ENCODE data around the gene PKHD1.

PKHD1 gene

GRCh38 chr6:51657491-51657890 is 429.9 kb downstream of the PKHD1 start:
- no peaks in the 10 kb centered on the region for H3K27me3 ChIP-seq (ENCODE audit: control insufficient read depth in 1 of 2, insufficient read depth in 2 of 2, low read length in 2 of 2)
- H3K4me3 ChIP-seq (ENCODE audit: low read depth in 1 of 2, low read length in 2 of 2) = no peak overlapping the region
- no peaks in the 10 kb centered on the region for H3K4me1 ChIP-seq (ENCODE audit: control insufficient read depth in 1 of 2, insufficient read depth in 2 of 2, low read length in 2 of 2)
- H3K27ac ChIP-seq (ENCODE audit: low read depth, low read length) = no peak overlapping the region
- no peak overlapping the region for H3K9ac ChIP-seq (ENCODE audit: low read depth in 1 of 2, low read length in 2 of 2)
- no peaks in the 10 kb centered on the region for H3K36me3 ChIP-seq (ENCODE audit: control insufficient read depth in 1 of 2, insufficient read depth in 2 of 2, low read length in 2 of 2)
- no peaks in the 10 kb centered on the region for H3K9me3 ChIP-seq (ENCODE audit: control insufficient read depth in 1 of 2, low read length in 2 of 2)

- Histone ChIP-seq H3K27ac (ENCODE audit: low read depth, low read length) (no peak overlapping the region), H3K4me3 (ENCODE audit: low read depth in 1 of 2, low read length in 2 of 2) (no peak overlapping the region), H3K9ac (ENCODE audit: low read depth in 1 of 2, low read length in 2 of 2) (no peak overlapping the region), H3K4me1 (ENCODE audit: control insufficient read depth in 1 of 2, insufficient read depth in 2 of 2, low read length in 2 of 2) (no peaks in the 10 kb centered on the region), H3K36me3 (ENCODE audit: control insufficient read depth in 1 of 2, insufficient read depth in 2 of 2, low read length in 2 of 2) (no peaks in the 10 kb centered on the region), H3K27me3 (ENCODE audit: control insufficient read depth in 1 of 2, insufficient read depth in 2 of 2, low read length in 2 of 2) (no peaks in the 10 kb centered on the region), H3K9me3 (ENCODE audit: control insufficient read depth in 1 of 2, low read length in 2 of 2) (no peaks in the 10 kb centered on the region)
Measured at GRCh38 chr6:51655517-51655916, 431.9 kb downstream of the PKHD1 start.

GRCh38 chr6:51654647-51655046 is 432.8 kb downstream of the PKHD1 start:
- Histone ChIP-seq H3K9me3 (ENCODE audit: control insufficient read depth in 1 of 2, low read length in 2 of 2) (no peaks in the 10 kb centered on the region), H3K4me1 (ENCODE audit: control insufficient read depth in 1 of 2, insufficient read depth in 2 of 2, low read length in 2 of 2) (no peaks in the 10 kb centered on the region), H3K27me3 (ENCODE audit: control insufficient read depth in 1 of 2, insufficient read depth in 2 of 2, low read length in 2 of 2) (no peaks in the 10 kb centered on the region), H3K4me3 (ENCODE audit: low read depth in 1 of 2, low read length in 2 of 2) (no peak overlapping the region), H3K27ac (ENCODE audit: low read depth, low read length) (no peak overlapping the region), H3K36me3 (ENCODE audit: control insufficient read depth in 1 of 2, insufficient read depth in 2 of 2, low read length in 2 of 2) (no peaks in the 10 kb centered on the region), H3K9ac (ENCODE audit: low read depth in 1 of 2, low read length in 2 of 2) (no peak overlapping the region)

- H3K27me3 ChIP-seq (ENCODE audit: control insufficient read depth in 1 of 2, insufficient read depth in 2 of 2, low read length in 2 of 2) = no peaks in the 10 kb centered on the region
Measured at GRCh38 chr6:51651132-51651817, 436.1 kb downstream of the PKHD1 start.

GRCh38 chr6:51648774-51649173 is 438.6 kb downstream of the PKHD1 start:
- H3K4me1 ChIP-seq (ENCODE audit: control insufficient read depth in 1 of 2, insufficient read depth in 2 of 2, low read length in 2 of 2) = no peaks in the 10 kb centered on the region
- H3K9me3 ChIP-seq (ENCODE audit: control insufficient read depth in 1 of 2, low read length in 2 of 2) = no peaks in the 10 kb centered on the region
- H3K9ac ChIP-seq (ENCODE audit: low read depth in 1 of 2, low read length in 2 of 2) = no peak overlapping the region
- no peaks in the 10 kb centered on the region for H3K27me3 ChIP-seq (ENCODE audit: control insufficient read depth in 1 of 2, insufficient read depth in 2 of 2, low read length in 2 of 2)
- H3K27ac ChIP-seq (ENCODE audit: low read depth, low read length) = no peak overlapping the region
- H3K4me3 ChIP-seq (ENCODE audit: low read depth in 1 of 2, low read length in 2 of 2) = no peak overlapping the region
- H3K36me3 ChIP-seq (ENCODE audit: control insufficient read depth in 1 of 2, insufficient read depth in 2 of 2, low read length in 2 of 2) = no peaks in the 10 kb centered on the region

More at GRCh38 chr6:51651132-51651817, 436.1 kb downstream of the PKHD1 start:
- Histone ChIP-seq H3K9ac (ENCODE audit: low read depth in 1 of 2, low read length in 2 of 2) (no peak overlapping the region), H3K9me3 (ENCODE audit: control insufficient read depth in 1 of 2, low read length in 2 of 2) (no peaks in the 10 kb centered on the region), H3K27ac (ENCODE audit: low read depth, low read length) (no peak overlapping the region), H3K4me3 (ENCODE audit: low read depth in 1 of 2, low read length in 2 of 2) (no peak overlapping the region), H3K4me1 (ENCODE audit: control insufficient read depth in 1 of 2, insufficient read depth in 2 of 2, low read length in 2 of 2) (no peaks in the 10 kb centered on the region), H3K36me3 (ENCODE audit: control insufficient read depth in 1 of 2, insufficient read depth in 2 of 2, low read length in 2 of 2) (no peaks in the 10 kb centered on the region)

GRCh38 chr6:51648236-51648635 is 439.2 kb downstream of the PKHD1 start:
- Histone ChIP-seq H3K4me1 (ENCODE audit: control insufficient read depth in 1 of 2, insufficient read depth in 2 of 2, low read length in 2 of 2) (no peaks in the 10 kb centered on the region), H3K9ac (ENCODE audit: low read depth in 1 of 2, low read length in 2 of 2) (no peak overlapping the region), H3K36me3 (ENCODE audit: control insufficient read depth in 1 of 2, insufficient read depth in 2 of 2, low read length in 2 of 2) (no peaks in the 10 kb centered on the region), H3K27me3 (ENCODE audit: control insufficient read depth in 1 of 2, insufficient read depth in 2 of 2, low read length in 2 of 2) (no peaks in the 10 kb centered on the region), H3K9me3 (ENCODE audit: control insufficient read depth in 1 of 2, low read length in 2 of 2) (no peaks in the 10 kb centered on the region), H3K27ac (ENCODE audit: low read depth, low read length) (no peak overlapping the region), H3K4me3 (ENCODE audit: low read depth in 1 of 2, low read length in 2 of 2) (no peak overlapping the region)

GRCh38 chr6:51644426-51644825 is 443.0 kb downstream of the PKHD1 start:
- H3K36me3 ChIP-seq (ENCODE audit: control insufficient read depth in 1 of 2, insufficient read depth in 2 of 2, low read length in 2 of 2) = no peaks in the 10 kb centered on the region
- no peak overlapping the region for H3K9ac ChIP-seq (ENCODE audit: low read depth in 1 of 2, low read length in 2 of 2)
- no peaks in the 10 kb centered on the region for H3K27me3 ChIP-seq (ENCODE audit: control insufficient read depth in 1 of 2, insufficient read depth in 2 of 2, low read length in 2 of 2)
- no peaks in the 10 kb centered on the region for H3K9me3 ChIP-seq (ENCODE audit: control insufficient read depth in 1 of 2, low read length in 2 of 2)
- H3K4me1 ChIP-seq (ENCODE audit: control insufficient read depth in 1 of 2, insufficient read depth in 2 of 2, low read length in 2 of 2) = no peaks in the 10 kb centered on the region
- no peak overlapping the region for H3K4me3 ChIP-seq (ENCODE audit: low read depth in 1 of 2, low read length in 2 of 2)
- H3K27ac ChIP-seq (ENCODE audit: low read depth, low read length) = no peak overlapping the region

- Histone ChIP-seq H3K27ac (ENCODE audit: low read depth, low read length) (no peak overlapping the region), H3K36me3 (ENCODE audit: control insufficient read depth in 1 of 2, insufficient read depth in 2 of 2, low read length in 2 of 2) (no peaks in the 10 kb centered on the region), H3K27me3 (ENCODE audit: control insufficient read depth in 1 of 2, insufficient read depth in 2 of 2, low read length in 2 of 2) (no peaks in the 10 kb centered on the region), H3K9me3 (ENCODE audit: control insufficient read depth in 1 of 2, low read length in 2 of 2) (no peaks in the 10 kb centered on the region), H3K9ac (ENCODE audit: low read depth in 1 of 2, low read length in 2 of 2) (no peak overlapping the region), H3K4me1 (ENCODE audit: control insufficient read depth in 1 of 2, insufficient read depth in 2 of 2, low read length in 2 of 2) (no peaks in the 10 kb centered on the region), H3K4me3 (ENCODE audit: low read depth in 1 of 2, low read length in 2 of 2) (no peak overlapping the region)
Measured at GRCh38 chr6:51640021-51640420, 447.4 kb downstream of the PKHD1 start.

GRCh38 chr6:51633424-51633823 is 454.0 kb downstream of the PKHD1 start:
- no peaks in the 10 kb centered on the region for H3K27me3 ChIP-seq (ENCODE audit: control insufficient read depth in 1 of 2, insufficient read depth in 2 of 2, low read length in 2 of 2)
- H3K9me3 ChIP-seq (ENCODE audit: control insufficient read depth in 1 of 2, low read length in 2 of 2) = no peaks in the 10 kb centered on the region
- H3K9ac ChIP-seq (ENCODE audit: low read depth in 1 of 2, low read length in 2 of 2) = no peak overlapping the region
- no peaks in the 10 kb centered on the region for H3K36me3 ChIP-seq (ENCODE audit: control insufficient read depth in 1 of 2, insufficient read depth in 2 of 2, low read length in 2 of 2)
- H3K27ac ChIP-seq (ENCODE audit: low read depth, low read length) = no peak overlapping the region
- H3K4me1 ChIP-seq (ENCODE audit: control insufficient read depth in 1 of 2, insufficient read depth in 2 of 2, low read length in 2 of 2) = no peaks in the 10 kb centered on the region
- no peak overlapping the region for H3K4me3 ChIP-seq (ENCODE audit: low read depth in 1 of 2, low read length in 2 of 2)

GRCh38 chr6:51630011-51630410 is 457.4 kb downstream of the PKHD1 start:
- no peaks in the 10 kb centered on the region for H3K9me3 ChIP-seq (ENCODE audit: control insufficient read depth in 1 of 2, low read length in 2 of 2)
- H3K4me1 ChIP-seq (ENCODE audit: control insufficient read depth in 1 of 2, insufficient read depth in 2 of 2, low read length in 2 of 2) = no peaks in the 10 kb centered on the region
- no peak overlapping the region for H3K27ac ChIP-seq (ENCODE audit: low read depth, low read length)
- H3K4me3 ChIP-seq (ENCODE audit: low read depth in 1 of 2, low read length in 2 of 2) = no peak overlapping the region
- no peaks in the 10 kb centered on the region for H3K27me3 ChIP-seq (ENCODE audit: control insufficient read depth in 1 of 2, insufficient read depth in 2 of 2, low read length in 2 of 2)
- H3K36me3 ChIP-seq (ENCODE audit: control insufficient read depth in 1 of 2, insufficient read depth in 2 of 2, low read length in 2 of 2) = no peaks in the 10 kb centered on the region
- H3K9ac ChIP-seq (ENCODE audit: low read depth in 1 of 2, low read length in 2 of 2) = no peak overlapping the region

GRCh38 chr6:51626391-51626790 is 461.0 kb downstream of the PKHD1 start:
- no peaks in the 10 kb centered on the region for H3K4me1 ChIP-seq (ENCODE audit: control insufficient read depth in 1 of 2, insufficient read depth in 2 of 2, low read length in 2 of 2)
- no peaks in the 10 kb centered on the region for H3K27me3 ChIP-seq (ENCODE audit: control insufficient read depth in 1 of 2, insufficient read depth in 2 of 2, low read length in 2 of 2)
- no peaks in the 10 kb centered on the region for H3K36me3 ChIP-seq (ENCODE audit: control insufficient read depth in 1 of 2, insufficient read depth in 2 of 2, low read length in 2 of 2)
- no peaks in the 10 kb centered on the region for H3K9me3 ChIP-seq (ENCODE audit: control insufficient read depth in 1 of 2, low read length in 2 of 2)
- no peak overlapping the region for H3K27ac ChIP-seq (ENCODE audit: low read depth, low read length)
- no peak overlapping the region for H3K4me3 ChIP-seq (ENCODE audit: low read depth in 1 of 2, low read length in 2 of 2)
- no peak overlapping the region for H3K9ac ChIP-seq (ENCODE audit: low read depth in 1 of 2, low read length in 2 of 2)
